ENCODE results near the gene LTA.

Gene LTA

DNA sequence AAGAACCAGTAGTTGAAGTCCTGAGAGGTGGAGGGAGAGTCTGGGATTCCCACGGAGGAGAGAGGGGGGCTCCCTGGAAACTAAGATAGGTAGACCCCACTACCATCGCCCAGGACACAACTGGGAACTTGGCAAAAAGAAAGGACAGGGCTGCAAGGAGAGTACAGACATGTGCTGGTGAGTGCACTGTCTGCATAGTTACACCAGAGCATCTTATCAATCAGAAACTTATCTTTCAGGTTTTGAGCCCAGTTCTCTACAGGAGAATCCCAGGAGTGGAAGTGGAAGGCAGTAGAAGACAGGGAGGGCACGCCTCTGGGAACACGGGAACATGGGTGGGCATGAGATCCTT, 12.5 kb upstream of the LTA start:
- no peaks in the 10 kb centered on the region for H3K36me3 ChIP-seq
- TF ChIP-seq CTCF (IDR thresholded peaks at IDR 0.05): no peak
- H3K9me3 ChIP-seq: no peaks in the 10 kb centered on the region
- H3K27me3 ChIP-seq: no peaks in the 10 kb centered on the region
- H3K4me1 ChIP-seq (ENCODE audit: control insufficient read depth in 1 of 2, insufficient read depth in 1 of 2, low read depth in 1 of 2, low read length in 1 of 2): peaks cover 67 to 68% of the 10 kb centered on the region in 2 experiments
- peak overlapping the region; percentile 62 to 68 for H3K4me3 ChIP-seq (ENCODE audit: low read depth in 1 of 2, low read length in 1 of 2)
- peak overlapping the region; percentile 98 for H3K27ac ChIP-seq

DNA sequence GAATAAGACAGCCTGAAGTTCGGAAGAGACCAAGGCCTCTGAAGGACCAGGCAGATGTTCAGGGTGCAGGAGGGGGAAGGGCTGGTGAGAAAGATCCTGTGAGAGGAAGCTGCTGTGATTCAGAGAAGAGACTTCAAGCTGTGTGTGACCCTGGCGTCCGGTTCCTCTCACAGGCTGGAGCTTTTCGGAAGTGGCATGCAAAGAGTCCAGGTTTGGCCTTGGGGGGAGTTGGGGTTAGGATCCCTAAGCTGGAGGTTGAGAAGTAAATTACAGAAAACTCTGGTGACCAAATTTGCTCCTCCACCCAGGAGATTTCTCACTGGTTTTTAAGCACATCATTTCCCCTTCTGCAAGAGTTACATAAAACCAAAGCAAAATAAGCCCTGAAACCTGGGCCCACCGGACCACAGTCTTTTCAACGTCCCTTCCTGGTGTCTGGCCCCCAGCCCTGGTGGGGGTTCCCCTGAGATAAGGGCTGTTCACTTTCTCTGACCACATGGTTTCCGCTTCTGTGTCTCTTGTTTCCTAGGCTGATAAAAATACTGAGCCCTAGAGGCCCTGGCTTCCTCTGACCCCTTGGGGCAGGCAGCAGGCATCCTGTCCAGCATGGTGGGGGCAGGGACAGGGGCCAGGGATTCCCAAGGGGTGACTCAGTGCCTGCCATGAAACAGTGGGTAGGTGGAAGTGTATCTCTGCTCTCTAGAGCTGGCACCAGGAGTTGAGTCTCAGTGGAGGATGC, 12.0 kb upstream of the LTA start:
- peak overlapping the region; percentile 62 to 68 for H3K4me3 ChIP-seq (ENCODE audit: low read depth in 1 of 2, low read length in 1 of 2)
- H3K27me3 ChIP-seq: no peaks in the 10 kb centered on the region
- peak; percentile 46 for TF ChIP-seq CTCF (IDR thresholded peaks at IDR 0.05)
- H3K27ac ChIP-seq: peak overlapping the region; percentile 98
- no peaks in the 10 kb centered on the region for H3K36me3 ChIP-seq
- peaks cover 67 to 68% of the 10 kb centered on the region in 2 experiments for H3K4me1 ChIP-seq (ENCODE audit: control insufficient read depth in 1 of 2, insufficient read depth in 1 of 2, low read depth in 1 of 2, low read length in 1 of 2)
- no peaks in the 10 kb centered on the region for H3K9me3 ChIP-seq

DNA sequence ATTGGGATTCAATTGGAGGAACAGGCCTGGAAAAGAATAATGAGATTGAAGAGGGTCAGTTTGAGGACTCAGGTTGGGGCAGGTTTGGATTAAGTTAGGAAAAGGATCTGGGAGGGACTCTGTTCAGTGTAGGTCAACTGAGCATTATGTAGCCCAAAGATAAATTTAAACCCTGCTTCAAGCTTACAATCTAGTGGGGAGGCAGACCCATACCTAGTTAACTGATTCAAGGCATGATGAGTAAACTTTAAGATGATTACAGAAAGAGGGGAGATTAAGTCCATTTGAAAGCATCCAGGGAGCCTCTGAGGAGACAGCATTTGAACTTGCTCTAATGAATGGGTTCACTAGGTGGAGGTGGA, 11.4 kb upstream of the LTA start:
- peak overlapping the region; percentile 62 to 68 for H3K4me3 ChIP-seq (ENCODE audit: low read depth in 1 of 2, low read length in 1 of 2)
- no peak for TF ChIP-seq CTCF (IDR thresholded peaks at IDR 0.05)
- peaks cover 67 to 68% of the 10 kb centered on the region in 2 experiments for H3K4me1 ChIP-seq (ENCODE audit: control insufficient read depth in 1 of 2, insufficient read depth in 1 of 2, low read depth in 1 of 2, low read length in 1 of 2)
- no peaks in the 10 kb centered on the region for H3K27me3 ChIP-seq
- no peaks in the 10 kb centered on the region for H3K9me3 ChIP-seq
- peak overlapping the region; percentile 98 for H3K27ac ChIP-seq
- H3K36me3 ChIP-seq: no peaks in the 10 kb centered on the region

DNA sequence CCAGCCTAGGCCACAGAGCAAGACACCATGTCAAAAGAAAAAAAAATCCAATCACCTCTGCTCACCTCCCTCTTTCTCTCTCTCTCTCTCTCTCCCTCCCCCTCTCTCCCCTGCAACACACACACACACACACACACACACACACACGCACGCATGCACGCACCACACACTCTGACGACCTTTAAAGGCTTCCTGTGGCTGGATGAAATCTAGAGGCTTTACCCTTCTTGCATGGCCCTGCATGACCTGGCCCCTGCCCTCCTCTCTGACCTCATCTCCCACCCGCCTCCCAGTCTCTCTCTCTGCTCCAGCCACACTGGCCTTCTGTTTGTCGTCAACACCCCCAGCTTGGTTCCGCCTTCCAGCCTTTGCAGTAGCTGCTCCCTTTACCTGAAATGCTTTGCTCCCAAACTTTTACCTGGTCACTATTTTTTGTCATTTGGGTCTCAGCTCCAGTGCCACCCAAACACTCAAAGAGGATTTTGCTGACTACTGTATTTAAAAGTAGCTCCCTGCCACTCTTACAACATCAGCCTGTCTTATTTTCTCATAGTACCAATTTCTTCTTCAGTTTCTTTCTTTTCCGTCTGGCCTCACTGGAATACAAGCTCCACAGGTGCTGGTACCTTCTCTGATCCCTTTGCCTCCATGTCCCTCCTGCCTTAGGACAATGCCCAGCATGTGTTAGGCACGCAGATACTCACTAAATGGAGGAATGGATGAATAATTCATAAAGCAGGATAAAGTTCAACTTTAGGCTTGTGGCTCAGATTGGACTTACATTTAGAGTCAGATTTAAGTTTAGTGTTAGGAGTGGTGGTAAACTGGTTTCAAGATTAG, 4.3 kb upstream of the LTA start:
- Histone ChIP-seq H3K27me3 (no peaks in the 10 kb centered on the region), H3K36me3 (no peaks in the 10 kb centered on the region), H3K4me1 (ENCODE audit: control insufficient read depth in 1 of 2, insufficient read depth in 1 of 2, low read depth in 1 of 2, low read length in 1 of 2) (peaks cover 15 to 17% of the 10 kb centered on the region in 2 experiments), H3K9me3 (no peaks in the 10 kb centered on the region), H3K4me3 (ENCODE audit: low read depth in 1 of 2, low read length in 1 of 2) (no peak overlapping the region), H3K27ac (peak overlapping the region; percentile 82)
- TF ChIP-seq CTCF (IDR thresholded peaks at IDR 0.05): no peak

DNA sequence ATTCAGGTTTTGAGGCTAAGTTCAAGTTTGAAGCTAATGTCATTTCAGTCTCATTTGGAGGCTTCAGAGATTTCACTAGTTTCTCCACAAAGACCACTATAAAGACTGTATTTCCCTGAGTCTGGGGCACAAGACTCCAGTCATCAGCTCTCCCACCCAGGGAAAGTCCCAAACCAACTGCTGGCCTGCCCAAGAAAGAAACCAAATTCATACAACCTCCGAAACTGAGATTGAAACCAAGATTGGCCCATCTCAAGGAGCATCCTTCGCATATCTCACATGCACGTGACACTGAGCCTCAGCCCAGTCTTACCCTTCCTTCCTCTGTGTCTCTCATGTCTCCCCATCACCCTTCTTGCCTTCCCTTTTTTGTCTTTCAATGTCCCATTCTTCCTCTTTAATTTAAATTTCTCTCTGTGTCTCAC, 3.5 kb upstream of the LTA start:
- H3K36me3 ChIP-seq: no peaks in the 10 kb centered on the region
- TF ChIP-seq CTCF (IDR thresholded peaks at IDR 0.05): no peak
- peak overlapping the region in 1 of 2 experiments; percentile 4 for H3K4me3 ChIP-seq (ENCODE audit: low read depth in 1 of 2, low read length in 1 of 2)
- no peaks in the 10 kb centered on the region for H3K27me3 ChIP-seq
- H3K4me1 ChIP-seq (ENCODE audit: control insufficient read depth in 1 of 2, insufficient read depth in 1 of 2, low read depth in 1 of 2, low read length in 1 of 2): peaks cover 15 to 17% of the 10 kb centered on the region in 2 experiments
- no peaks in the 10 kb centered on the region for H3K9me3 ChIP-seq
- peak overlapping the region; percentile 82 for H3K27ac ChIP-seq
